ENCODE results near the gene PSMC1.

PSMC1 gene

GRCh38 chr14:90293766-90294730, 37.7 kb downstream of the PSMC1 start:
- no peak overlapping the region for H3K4me2 ChIP-seq (ENCODE audit: low read length)
- no peak overlapping the region for H3K4me3 ChIP-seq (ENCODE audit: low read length)
- peaks cover 38% of the 10 kb centered on the region for H3K36me3 ChIP-seq (replicated peaks; ENCODE audit: low read depth, low read length)
- no peak overlapping the region for H2AFZ ChIP-seq (ENCODE audit: low read depth, low read length)
- H3K4me1 ChIP-seq (ENCODE audit: low read length) = peaks cover 9% of the 10 kb centered on the region
- TF ChIP-seq CTCF (IDR thresholded peaks at IDR 0.05; ENCODE audit: low read depth, low read length) (no peak), EZH2phosphoT487 (IDR thresholded peaks at IDR 0.05; ENCODE audit: low read depth) (no peak)
- no peak overlapping the region for H3K9ac ChIP-seq (ENCODE audit: low read length)
- H3K27me3 ChIP-seq (ENCODE audit: low read depth, low read length) = no peaks in the 10 kb centered on the region
- H3K79me2 ChIP-seq (ENCODE audit: low read length) = no peaks in the 10 kb centered on the region
- no peak overlapping the region for H3K27ac ChIP-seq (ENCODE audit: low read length)
- no peaks in the 10 kb centered on the region for H4K20me1 ChIP-seq (ENCODE audit: insufficient read depth, low read length)
- H3K9me3 ChIP-seq (ENCODE audit: insufficient read depth, low read length) = no peaks in the 10 kb centered on the region

GRCh38 chr14:90294872-90295271, 38.5 kb downstream of the PSMC1 start:
- H3K27me3 ChIP-seq (ENCODE audit: low read depth, low read length) = no peaks in the 10 kb centered on the region
- no peaks in the 10 kb centered on the region for H3K79me2 ChIP-seq (ENCODE audit: low read length)
- H3K4me2 ChIP-seq (ENCODE audit: low read length) = no peak overlapping the region
- no peak overlapping the region for H3K27ac ChIP-seq (ENCODE audit: low read length)
- peaks cover 8% of the 10 kb centered on the region for H3K4me1 ChIP-seq (ENCODE audit: low read length)
- H3K9ac ChIP-seq (ENCODE audit: low read length) = no peak overlapping the region
- no peaks in the 10 kb centered on the region for H4K20me1 ChIP-seq (ENCODE audit: insufficient read depth, low read length)
- no peak overlapping the region for H2AFZ ChIP-seq (ENCODE audit: low read depth, low read length)
- TF ChIP-seq EZH2phosphoT487 (IDR thresholded peaks at IDR 0.05; ENCODE audit: low read depth) (no peak), CTCF (IDR thresholded peaks at IDR 0.05; ENCODE audit: low read depth, low read length) (no peak)
- peaks cover 40% of the 10 kb centered on the region for H3K36me3 ChIP-seq (replicated peaks; ENCODE audit: low read depth, low read length)
- no peak overlapping the region for H3K4me3 ChIP-seq (ENCODE audit: low read length)
- no peaks in the 10 kb centered on the region for H3K9me3 ChIP-seq (ENCODE audit: insufficient read depth, low read length)

- peaks cover 29% of the 10 kb centered on the region for H3K36me3 ChIP-seq (replicated peaks; ENCODE audit: low read depth, low read length)
These were observed 39.6 kb downstream of the PSMC1 start for GRCh38 chr14:90295870-90296516.

More at GRCh38 chr14:90295870-90296516, 39.6 kb downstream of the PSMC1 start:
- Histone ChIP-seq H3K27ac (ENCODE audit: low read length) (no peak overlapping the region), H3K9me3 (ENCODE audit: insufficient read depth, low read length) (no peaks in the 10 kb centered on the region), H2AFZ (ENCODE audit: low read depth, low read length) (no peak overlapping the region), H3K4me1 (ENCODE audit: low read length) (peaks cover 9% of the 10 kb centered on the region), H3K79me2 (ENCODE audit: low read length) (no peaks in the 10 kb centered on the region), H3K4me3 (ENCODE audit: low read length) (no peak overlapping the region), H4K20me1 (ENCODE audit: insufficient read depth, low read length) (no peaks in the 10 kb centered on the region), H3K27me3 (ENCODE audit: low read depth, low read length) (no peaks in the 10 kb centered on the region), H3K4me2 (ENCODE audit: low read length) (no peak overlapping the region), H3K9ac (ENCODE audit: low read length) (no peak overlapping the region)
- TF ChIP-seq EZH2phosphoT487 (IDR thresholded peaks at IDR 0.05; ENCODE audit: low read depth) (no peak), CTCF (IDR thresholded peaks at IDR 0.05; ENCODE audit: low read depth, low read length) (no peak)

Data from OCI-LY3 (cell line).